Esophagus squamous epithelium (tissue), 5 donors: Measurements from ENCODE around the gene PTBP3. TPM values are rescaled to one million over a fixed set of nuclear protein-coding genes. Genes with fewer than 3 reads are reported as not detected.
"Not testable (repeated sequence)": the region's sequence is repeated elsewhere in the genome, so short reads cannot be mapped to it uniquely, and the experiment has no call there.

Source experiments
- DNase-seq: peaks from one replicate; lab custom pipeline; 2025; lab: John Stamatoyannopoulos, UW
- H3K27ac ChIP-seq, 4 donors: fragments of 200-600 bp; sonication (generic); one replicate each; pipeline ENCODE4 v1.5.1; 2016 to 2019; ENCODE audit warnings: mild to moderate bottlenecking in 1 of 4
- H3K27me3 ChIP-seq, 4 donors: fragments of 200-600 bp; sonication (generic); 1 replicate in 3 of 4; 2 replicates in 1 of 4; pipeline versions ENCODE4 v1.5.1 to v1.6.0; 2017 to 2021; ENCODE audit warnings: antibody characterized with exemption in 1 of 4
- H3K36me3 ChIP-seq, 3 donors: fragments of 200-600 bp; sonication (generic); one replicate each; pipeline ENCODE4 v1.5.1; 2016 to 2019
- H3K4me1 ChIP-seq, 3 donors: fragments of 200-600 bp; sonication (generic); one replicate each; pipeline ENCODE4 v1.5.1; 2017 to 2019
- H3K4me3 ChIP-seq, 4 donors: fragments of 200-600 bp; sonication (generic); 1 replicate in 3 of 4; 2 replicates in 1 of 4; pipeline ENCODE4 v1.5.1; 2016 to 2019; ENCODE audit warnings: mild to moderate bottlenecking in 2 of 4, moderate library complexity in 1 of 4
- H3K9me3 ChIP-seq, 3 donors: fragments of 200-600 bp; sonication (generic); one replicate each; pipeline ENCODE4 v1.5.1; 2016 to 2019
- CTCF ChIP-seq, 6 experiments: fragments of 450-650 bp in 4 of 6; fragments of 200-600 bp in 2 of 6; sonication (generic) in 2 of 6; IDR thresholded peaks; one replicate each; pipeline ENCODE4 v1.5.1; 2016 to 2019; ENCODE audit warnings: antibody characterized with exemption in 6 of 6, mild to moderate bottlenecking in 4 of 6, moderate library complexity in 4 of 6
- POLR2A ChIP-seq, 4 donors: fragments of 450-650 bp; IDR thresholded peaks; one replicate each; pipeline ENCODE4 v1.6.1; 2017; ENCODE audit warnings: antibody characterized with exemption in 4 of 4, mild to moderate bottlenecking in 4 of 4, moderate library complexity in 3 of 4
- WGBS, 2 donors: methylation state at CpG; one replicate each; pipeline ENCODE4 v1.1.5; 2018; 5-methylcytosine and 5-hydroxymethylcytosine counted together
- intact Hi-C: fragments of 100-400 bp; cut with DNase I; formaldehyde crosslinking; loops from one replicate; pipeline ENCODE4 v1.15.0; 2022
- total RNA-seq, 4 donors: library from RNA; depleted of rRNA; stranded (reverse); fragments of >200 nt; gene quantifications; one replicate each; pipeline ENCODE4 v1.1.0, GENCODE V29; 2016
- donor health status: DM: yes; HTN: yes; CAD: no.

Gene PTBP3
- total RNA-seq, 4 donors from 2014 or later: 71.9 to 113 (median 88.8) TPM

GRCh38 chr9:112377087-112377486 lies 43.7 kb upstream of the PTBP3 start:
- WGBS, 2 donors: 60 to 65% methylated on average over 1 to 2 of the region's 2 CpGs
- intact Hi-C loops: no loop called here

GRCh38 chr9:112375361-112375760 lies 41.9 kb upstream of the PTBP3 start:
- no peaks in the 10 kb centered on the region for H3K36me3 ChIP-seq
- DNase-seq: no peak
- H3K4me3 ChIP-seq: no peak overlapping the region
- 90 to 100% methylated on average over 4 to 5 of the region's 5 CpGs for WGBS, 2 donors
- no peaks in the 10 kb centered on the region for H3K9me3 ChIP-seq
- H3K4me1 ChIP-seq: peaks cover 0 to 23% (median 14%) of the 10 kb centered on the region in 3 donors
- TF ChIP-seq CTCF (IDR thresholded peaks at IDR 0.05): no peak
- H3K27ac ChIP-seq: no peak overlapping the region
- no peaks in the 10 kb centered on the region for H3K27me3 ChIP-seq
- intact Hi-C loops: no loop called here

More at GRCh38 chr9:112377087-112377486, 43.7 kb upstream of the PTBP3 start:
- no peaks in the 10 kb centered on the region for H3K27me3 ChIP-seq
- H3K9me3 ChIP-seq: no peaks in the 10 kb centered on the region
- no peaks in the 10 kb centered on the region for H3K36me3 ChIP-seq
- TF ChIP-seq CTCF (IDR thresholded peaks at IDR 0.05): no peak
- peak in 1 of 4 donors; percentile 20 for TF ChIP-seq POLR2A (IDR thresholded peaks at IDR 0.05)
- DNase-seq: no peak
- H3K27ac ChIP-seq: no peak overlapping the region
- peaks cover 0 to 39% (median 22%) of the 10 kb centered on the region in 3 donors for H3K4me1 ChIP-seq
- no peak overlapping the region for H3K4me3 ChIP-seq

- intact Hi-C loops, H3K4me3 ChIP-seq, H3K27ac ChIP-seq, H3K27me3 ChIP-seq, H3K36me3 ChIP-seq, DNase-seq, H3K9me3 ChIP-seq: not testable (repeated sequence)
- H3K4me1 ChIP-seq: peaks cover 0 to 23% (median 14%) of the 10 kb centered on the region in 3 donors
- WGBS, 2 donors: 92 to 100% methylated on average over 2 of the region's 2 CpGs
Measured at GRCh38 chr9:112374232-112374631, 40.8 kb upstream of the PTBP3 start.

GRCh38 chr9:112373666-112374065 lies 40.2 kb upstream of the PTBP3 start:
- H3K9me3 ChIP-seq, DNase-seq, H3K27me3 ChIP-seq, H3K4me3 ChIP-seq, H3K27ac ChIP-seq, H3K36me3 ChIP-seq, intact Hi-C loops: not testable (repeated sequence)
- peaks cover 0 to 20% (median 14%) of the 10 kb centered on the region in 3 donors for H3K4me1 ChIP-seq
- WGBS, 2 donors: 71 to 80% methylated on average over 2 of the region's 2 CpGs

- Histone ChIP-seq H3K4me1 (no peaks in the 10 kb centered on the region), H3K27me3 (no peaks in the 10 kb centered on the region), H3K9me3 (peaks cover 0 to 13% (median 0%) of the 10 kb centered on the region in 3 donors), H3K27ac (no peak overlapping the region), H3K36me3 (no peaks in the 10 kb centered on the region), H3K4me3 (no peak overlapping the region)
- intact Hi-C loops: no loop called here
- no peak for DNase-seq
- TF ChIP-seq CTCF (IDR thresholded peaks at IDR 0.05): no peak
- TF ChIP-seq POLR2A (IDR thresholded peaks at IDR 0.05): no peak
- 94 to 100% methylated on average over 1 of the region's 1 CpG for WGBS, 2 donors
Measured at GRCh38 chr9:112371060-112371459, 37.6 kb upstream of the PTBP3 start.

GRCh38 chr9:112369817-112370216 lies 36.4 kb upstream of the PTBP3 start:
- Histone ChIP-seq H3K4me1 (no peaks in the 10 kb centered on the region), H3K36me3 (no peaks in the 10 kb centered on the region), H3K27ac (no peak overlapping the region), H3K9me3 (peaks cover 0 to 13% (median 0%) of the 10 kb centered on the region in 3 donors), H3K4me3 (no peak overlapping the region), H3K27me3 (no peaks in the 10 kb centered on the region)
- TF ChIP-seq POLR2A (IDR thresholded peaks at IDR 0.05) (no peak), CTCF (IDR thresholded peaks at IDR 0.05) (no peak)
- WGBS, 2 donors: 78 to 100% methylated on average over 1 of the region's 1 CpG
- intact Hi-C loops: loop anchor here (10.0 kb wide), 1 partner anchor 615 kb away; no protein-coding TSS in a partner anchor
- DNase-seq: no peak
